Epithelial cell of alveolus of lung (primary cell): ENCODE data around the gene UROD. TPM values are rescaled to one million over a fixed set of nuclear protein-coding genes. Genes with fewer than 3 reads are reported as not detected.

Experiments used
- total RNA-seq: library from RNA; depleted of rRNA; stranded (reverse); fragments of >200 nt; gene quantifications from 2 replicates; pipeline ENCODE4 v1.2.1, GENCODE V29; 2015

Gene UROD
- total RNA-seq = 92.5 and 128 TPM in 2 replicates

GRCh38 chr1:45011837-45012638 lies at the start of gene UROD:
TSS of gene UROD (plus strand) at chr1:45012254. CDS start at chr1:45012266, 12 bp downstream.

GRCh38 chr1:45010855-45011811 lies 921 bp upstream of the UROD start, which contains the start of gene HECTD3:
TSS of gene HECTD3 (minus strand) at chr1:45011324. CDS start at chr1:45011257, 67 bp downstream.

Other genes with a start within 250 kb of the UROD start
- 2,664 and 4,024 TPM in 2 replicates for gene RPS8, start 236.7 kb upstream of the UROD start, total RNA-seq
- gene BEST4, start 224.1 kb upstream of the UROD start, total RNA-seq = not detected in 2 replicates
- gene PLK3, start 211.9 kb upstream of the UROD start, total RNA-seq = 13.1 and 32.3 TPM in 2 replicates
- not detected in 2 replicates for gene DYNLT4, start 204.9 kb upstream of the UROD start, total RNA-seq
- gene BTBD19, start 203.7 kb upstream of the UROD start, total RNA-seq = 4.9 and 11.3 TPM in 2 replicates
- gene PTCH2, start 169.0 kb upstream of the UROD start, total RNA-seq = 0.13 TPM in 1 of 2 replicates, not detected in the other
- 15.6 and 28.7 TPM in 2 replicates for gene EIF2B3, start 25.7 kb upstream of the UROD start, total RNA-seq
- gene HECTD3, start 930 bp upstream of the UROD start, total RNA-seq = 21.2 and 26.6 TPM in 2 replicates
- 0.08 and 0.65 TPM in 2 replicates for gene ZSWIM5, start 194.4 kb downstream of the UROD start, total RNA-seq